Activated naive CD4-positive, alpha-beta T cell treated with anti-CD3 and anti-CD28 coated beads, Interleukin-2, amount 50 U/mL, for 72 hours (primary cell): Measurements from ENCODE around the gene MISP3. TPM values are rescaled to one million over a fixed set of nuclear protein-coding genes. Genes with fewer than 3 reads are reported as not detected.

ENCODE experiments used
- ATAC-seq, 2 donors: fragments of 150-1000 bp; cut with Tn5 transposase; 2 replicates each; pipeline ENCODE4 v1.10.0; 2021; ENCODE audit warnings: mild to moderate bottlenecking in 2 of 2, moderate library complexity in 2 of 2
- DNase-seq, 2 donors: peaks; one replicate each; pipeline ENCODE4 v3.0.0; 2021 to 2022; ENCODE audit warnings: low spot score in 2 of 2
- H3K27ac Mint-ChIP-seq, 2 donors: one replicate each; pipeline ENCODE4 v1.8.0; 2022; ENCODE audit warnings: mild to moderate bottlenecking in 2 of 2, mixed read lengths in 2 of 2
- H3K36me3 Mint-ChIP-seq, 2 donors: one replicate each; pipeline ENCODE4 v1.8.0; 2022; ENCODE audit warnings: mixed read lengths in 2 of 2
- H3K9me3 Mint-ChIP-seq, 2 donors: one replicate each; pipeline ENCODE4 v1.8.0; 2022; ENCODE audit warnings: mixed read lengths in 2 of 2
- total RNA-seq, 2 donors: library from RNA; stranded (reverse); gene quantifications; one replicate each; pipeline ENCODE4 v1.2.3, GENCODE V29; 2022

Gene MISP3
- total RNA-seq, 2 donors from 2014 or later, result 1.2 to 4.2 TPM

DNA sequence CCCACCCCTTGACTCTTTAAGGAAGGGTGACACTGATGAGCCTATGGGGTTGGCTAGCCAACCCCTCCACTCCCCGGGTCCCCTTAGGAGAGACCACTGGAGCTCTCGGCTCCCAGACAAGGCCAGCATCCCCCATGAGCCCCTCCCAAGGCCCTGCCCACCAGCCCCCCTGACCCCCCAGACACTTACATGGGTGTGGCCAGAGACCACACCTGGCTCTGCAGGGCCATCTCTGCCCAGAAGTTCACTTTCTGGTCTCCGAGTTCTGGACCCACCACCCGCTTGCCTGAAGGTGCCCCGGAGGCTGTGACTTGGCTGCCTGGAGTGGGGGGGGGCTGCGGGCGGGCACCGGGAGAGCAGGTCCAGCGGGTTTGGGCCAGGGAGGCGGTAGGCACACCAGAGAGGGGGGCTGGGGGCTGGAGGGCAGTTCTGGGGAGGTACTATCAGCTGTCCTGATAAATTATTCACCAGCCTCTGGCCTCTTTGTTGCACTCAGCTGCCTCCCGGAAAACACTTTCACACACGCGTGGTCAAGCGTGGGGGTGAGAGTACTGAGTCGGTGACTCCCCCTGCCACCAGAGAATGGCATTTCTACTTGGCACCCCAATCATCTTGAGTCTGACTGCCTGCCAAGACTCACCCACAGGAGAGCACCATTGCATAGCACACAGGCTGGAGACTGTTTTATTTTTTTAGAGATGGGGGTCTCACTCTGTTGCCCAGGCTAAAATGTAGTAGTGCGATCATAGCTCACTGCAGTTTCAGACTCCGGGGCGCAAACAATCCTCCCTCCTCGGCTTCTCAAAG lies 10.6 kb upstream of the MISP3 start, which contains the start of gene PALM3:
TSS of gene PALM3 (minus strand) at position 326 of the 807 bp plus-strand sequence. CDS start at position 230, 96 bp downstream.
- no peak within 1 kb of the TSS for H3K27ac Mint-ChIP-seq
- DNase-seq, result no peak
- no peak for ATAC-seq
- no peaks in the 10 kb centered on the region for H3K36me3 Mint-ChIP-seq
- no peaks in the 10 kb centered on the region for H3K9me3 Mint-ChIP-seq

- H3K36me3 Mint-ChIP-seq, result no peaks in the 10 kb centered on the region
- no peak for ATAC-seq
- H3K27ac Mint-ChIP-seq, result no peak overlapping the region
- no peak for DNase-seq
- H3K9me3 Mint-ChIP-seq, result no peaks in the 10 kb centered on the region
Measured at GRCh38 chr19:14062558-14062855, 10.1 kb upstream of the MISP3 start.

GRCh38 chr19:14063105-14063504 lies 9.5 kb upstream of the MISP3 start:
- H3K27ac Mint-ChIP-seq, result no peak overlapping the region
- DNase-seq, result no peak
- H3K36me3 Mint-ChIP-seq, result no peaks in the 10 kb centered on the region
- ATAC-seq, result no peak
- H3K9me3 Mint-ChIP-seq, result no peaks in the 10 kb centered on the region

- no peak overlapping the region for H3K27ac Mint-ChIP-seq
- no peaks in the 10 kb centered on the region for H3K9me3 Mint-ChIP-seq
- no peaks in the 10 kb centered on the region for H3K36me3 Mint-ChIP-seq
- DNase-seq (no peak), ATAC-seq (peak; percentile 11 to 22)
Measured at GRCh38 chr19:14066134-14066533, 6.5 kb upstream of the MISP3 start.

DNA sequence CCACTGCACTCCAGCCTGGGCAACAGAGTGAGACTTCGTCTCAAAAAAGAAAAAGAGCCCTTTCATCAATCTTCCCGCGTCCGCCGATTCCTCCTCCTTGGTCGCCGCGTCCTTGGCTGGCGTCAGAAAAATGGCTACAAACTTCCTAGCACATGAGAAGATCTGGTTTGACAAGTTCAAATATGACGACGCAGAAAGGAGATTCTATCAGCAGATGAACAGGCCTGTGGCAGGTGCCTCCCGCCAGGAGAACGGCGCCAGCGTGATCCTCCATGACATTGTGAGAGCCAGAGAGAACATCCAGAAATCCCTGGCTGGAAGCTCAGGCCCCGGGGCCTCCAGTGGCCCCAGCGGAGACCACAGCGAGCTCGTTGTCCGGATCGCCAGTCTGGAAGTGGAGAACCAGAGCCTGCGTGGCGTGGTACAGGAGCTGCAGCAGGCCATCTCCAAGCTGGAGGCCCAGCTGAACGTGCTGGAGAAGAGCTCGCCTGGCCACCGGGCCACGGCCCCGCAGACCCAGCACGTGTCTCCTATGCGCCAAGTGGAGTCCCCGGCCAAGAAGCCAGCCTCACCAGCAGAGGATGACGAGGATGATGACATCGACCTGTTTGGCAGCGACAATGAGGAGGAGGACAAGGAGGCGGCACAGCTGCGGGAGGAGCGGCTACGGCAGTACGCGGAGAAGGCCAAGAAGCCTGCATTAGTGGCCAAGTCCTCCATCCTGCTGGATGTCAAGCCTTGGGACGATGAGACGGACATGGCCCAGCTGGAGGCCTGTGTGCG lies 2.1 kb upstream of the MISP3 start:
- Mint-ChIP-seq H3K9me3 (no peaks in the 10 kb centered on the region), H3K27ac (no peak overlapping the region), H3K36me3 (no peaks in the 10 kb centered on the region)
- ATAC-seq (no peak), DNase-seq (no peak)

DNA sequence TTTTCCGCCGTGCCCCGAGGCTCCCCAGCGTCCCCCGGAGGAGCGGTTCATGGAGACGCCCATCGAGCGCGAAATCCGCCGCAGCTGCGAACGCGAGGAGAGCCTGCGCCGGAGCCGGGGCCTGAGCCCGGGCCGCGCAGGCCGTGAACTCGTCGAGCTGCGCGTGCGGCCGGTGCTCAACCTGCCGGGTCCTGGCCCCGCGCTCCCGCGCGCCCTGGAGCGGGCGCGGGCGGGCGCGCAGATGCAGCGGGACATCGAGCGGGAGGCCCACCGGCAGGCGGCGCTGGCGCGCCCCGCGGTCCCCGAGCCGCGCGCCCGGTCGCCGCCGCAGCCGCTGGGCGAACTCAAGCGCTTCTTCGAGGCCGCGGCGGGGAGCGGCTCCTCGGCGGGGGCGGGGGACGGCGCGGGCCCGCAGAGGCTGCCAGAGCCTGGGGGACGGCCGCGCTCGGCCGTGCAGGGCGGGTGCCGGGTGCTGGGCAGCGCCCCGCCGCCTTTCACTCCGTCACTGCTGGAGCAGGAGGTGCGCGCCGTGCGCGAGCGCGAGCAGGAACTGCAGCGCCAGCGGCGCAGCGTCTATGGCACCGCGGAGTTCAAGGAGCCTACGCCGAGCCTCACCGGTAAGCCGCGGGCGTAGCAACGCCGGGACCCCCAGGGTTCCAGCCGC lies 807 bp downstream of the MISP3 start:
- ATAC-seq (peak; percentile 80), DNase-seq (peak; percentile 83 to 85)
- Mint-ChIP-seq H3K9me3 (no peaks in the 10 kb centered on the region), H3K27ac (peak overlapping the region in 1 of 2 donors; percentile 20), H3K36me3 (no peaks in the 10 kb centered on the region)

DNA sequence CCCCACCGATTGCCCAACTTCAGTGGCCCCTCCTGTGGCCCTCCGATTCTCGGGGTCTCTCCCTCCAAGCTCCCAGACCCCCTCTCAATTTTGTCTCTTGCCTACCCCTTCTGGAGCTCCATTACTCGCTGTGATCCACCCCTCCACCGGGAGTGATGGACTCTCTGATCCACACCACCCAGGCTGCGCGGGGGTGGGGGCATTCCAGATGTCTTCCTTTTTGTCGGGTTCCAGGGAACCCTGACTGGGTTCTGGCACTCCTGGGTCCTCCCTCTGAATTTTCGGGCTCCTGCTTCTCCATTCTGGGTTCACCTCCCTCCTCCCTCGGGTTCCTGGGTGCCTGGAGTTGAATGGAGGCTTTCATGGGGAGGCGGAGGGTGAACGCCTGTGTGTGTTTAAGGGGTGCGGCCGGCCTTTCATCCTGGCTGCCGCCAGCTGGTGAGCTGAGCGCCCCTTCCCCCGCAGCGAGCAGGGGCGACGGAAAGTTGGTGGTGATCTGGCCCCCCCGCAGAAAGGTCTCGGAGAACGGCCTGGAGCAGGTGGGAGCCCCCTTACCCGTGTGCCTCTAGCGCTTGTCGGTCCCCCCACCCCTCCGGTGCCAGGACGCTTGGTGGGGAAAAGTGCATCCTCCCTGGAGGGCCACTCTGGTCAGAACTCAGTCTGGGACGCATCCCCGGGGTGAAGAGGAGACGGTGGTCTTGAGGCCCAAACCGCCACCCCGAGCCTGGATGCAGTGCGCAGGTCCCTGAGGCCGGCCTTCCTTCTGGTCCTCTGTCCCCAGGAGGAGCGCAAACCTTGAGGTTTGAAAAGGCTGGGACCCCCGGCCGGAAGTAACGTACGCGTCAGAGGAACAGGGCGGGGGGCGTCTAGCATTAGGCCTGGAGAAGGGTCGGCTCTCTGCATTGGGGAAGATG lies 1.6 kb downstream of the MISP3 start:
- ATAC-seq, result peak; percentile 16 to 29
- Mint-ChIP-seq H3K27ac (peak overlapping the region; percentile 20 to 84), H3K36me3 (no peaks in the 10 kb centered on the region), H3K9me3 (no peaks in the 10 kb centered on the region)
- DNase-seq, result peak; percentile 45 to 68

- Mint-ChIP-seq H3K36me3 (peaks cover 0 to 5% of the 10 kb centered on the region in 2 donors), H3K9me3 (no peaks in the 10 kb centered on the region), H3K27ac (no peak overlapping the region)
- DNase-seq (no peak), ATAC-seq (no peak)
Measured at GRCh38 chr19:14078411-14078810, 5.8 kb downstream of the MISP3 start.

- peak overlapping the region; percentile 89 to 95 for H3K27ac Mint-ChIP-seq
- peaks cover 0 to 5% of the 10 kb centered on the region in 2 donors for H3K36me3 Mint-ChIP-seq
- ATAC-seq (peak; percentile 95 to 97), DNase-seq (peak; percentile 99 to 100)
- H3K9me3 Mint-ChIP-seq, result no peaks in the 10 kb centered on the region
Measured at GRCh38 chr19:14080887-14081796, 8.6 kb downstream of the MISP3 start.

GRCh38 chr19:14081797-14082674 lies 9.4 kb downstream of the MISP3 start:
- Mint-ChIP-seq H3K36me3 (peaks cover 0 to 5% of the 10 kb centered on the region in 2 donors), H3K9me3 (no peaks in the 10 kb centered on the region), H3K27ac (peak overlapping the region in 1 of 2 donors; percentile 89)
- ATAC-seq, result peak in 1 of 2 donors; percentile 15
- peak in 1 of 2 donors; percentile 61 for DNase-seq

GRCh38 chr19:14082675-14082960 lies 10.0 kb downstream of the MISP3 start:
- Mint-ChIP-seq H3K27ac (peak overlapping the region in 1 of 2 donors; percentile 89), H3K36me3 (peaks cover 0 to 5% of the 10 kb centered on the region in 2 donors), H3K9me3 (no peaks in the 10 kb centered on the region)
- ATAC-seq (no peak), DNase-seq (no peak)

DNA sequence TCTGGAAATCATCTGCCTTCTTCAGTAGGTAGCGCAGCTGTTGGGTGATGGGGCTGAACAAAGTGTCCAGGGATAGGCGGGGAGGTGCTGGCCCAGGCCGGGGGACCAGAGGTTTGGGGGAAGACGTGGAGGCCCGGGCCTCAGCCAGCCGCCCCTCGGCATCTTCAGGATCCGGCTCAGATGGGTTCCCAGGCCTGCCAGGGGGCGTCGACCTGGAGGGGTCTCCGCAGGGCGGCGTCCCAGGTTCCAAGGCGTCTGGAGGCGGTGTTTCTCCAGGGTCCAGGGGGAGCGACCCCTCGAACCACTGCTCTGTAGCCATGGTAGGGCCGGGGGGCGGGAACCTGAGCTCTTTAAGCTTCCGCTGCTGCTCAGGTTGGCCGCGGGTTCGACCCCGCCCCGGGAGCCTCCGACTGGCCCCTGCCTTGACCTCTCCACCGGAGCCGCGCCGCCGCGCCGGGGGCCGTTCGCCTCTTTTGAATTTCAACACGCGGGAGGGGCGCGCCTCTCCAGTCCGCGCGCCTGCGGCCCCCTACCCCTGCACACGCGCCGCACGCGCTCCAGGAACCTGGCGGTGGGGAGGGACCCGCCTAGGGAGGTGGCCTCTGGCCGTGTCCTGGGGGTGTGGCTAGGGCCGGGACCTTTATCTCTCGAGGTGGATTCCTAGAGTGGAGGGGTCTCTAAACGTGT lies 12.9 kb downstream of the MISP3 start, which contains the start of gene C19orf67:
TSS of gene C19orf67 (minus strand) at position 475 of the 687 bp plus-strand sequence. CDS start at position 319, 156 bp downstream.
- DNase-seq, result no peak
- Mint-ChIP-seq H3K36me3 (peaks cover 6 to 18% of the 10 kb centered on the region in 2 donors), H3K9me3 (no peaks in the 10 kb centered on the region), H3K27ac (no peak within 1 kb of the TSS)
- no peak for ATAC-seq

- ATAC-seq (no peak), DNase-seq (no peak)
- Mint-ChIP-seq H3K36me3 (peaks cover 6 to 15% of the 10 kb centered on the region in 2 donors), H3K9me3 (no peaks in the 10 kb centered on the region), H3K27ac (no peak overlapping the region)
Measured at GRCh38 chr19:14086098-14086497, 13.5 kb downstream of the MISP3 start.
